Measurements from ENCODE around the gene DDX54. TPM values are rescaled to one million over a fixed set of nuclear protein-coding genes. Genes with fewer than 3 reads are reported as not detected.

Gene DDX54
- total and polyA plus RNA-seq, 2 of the 8 experiments (the other 6 are each of a cell fraction or from before 2014, with no cell fraction given): 64.9 to 113 TPM

GRCh38 chr12:113173081-113173698 is 12.1 kb downstream of the DDX54 start:
- H2AK5ac ChIP-seq (ENCODE audit: low read depth, low read length): no peak overlapping the region
- H3K14ac ChIP-seq (ENCODE audit: insufficient read length): no peak overlapping the region
- H3K27ac ChIP-seq (ENCODE audit: low read depth, low read length): no peak overlapping the region
- no peaks in the 10 kb centered on the region for H3K4me1 ChIP-seq (replicated peaks in 1 of 4; ENCODE audit: control insufficient read depth in 3 of 4, insufficient read depth in 4 of 4, low read length in 3 of 4)
- H2BK5ac ChIP-seq (ENCODE audit: low read depth, low read length): no peak overlapping the region
- no peaks in the 10 kb centered on the region for H3K79me1 ChIP-seq (ENCODE audit: low read depth, low read length)
- no peak overlapping the region for H4K5ac ChIP-seq (ENCODE audit: insufficient read length, low read depth, low read length)
- no peak overlapping the region for H2BK120ac ChIP-seq (replicated peaks; ENCODE audit: low read depth, low read length)
- no peak overlapping the region for H2BK12ac ChIP-seq (ENCODE audit: low read depth, low read length)
- no peak overlapping the region for H3K56ac ChIP-seq (replicated peaks; ENCODE audit: insufficient read length, low read depth, low read length)
- no peaks in the 10 kb centered on the region for H3K27me3 ChIP-seq (replicated peaks in 1 of 4; ENCODE audit: control insufficient read depth in 3 of 4, extremely low read depth in 1 of 4, insufficient read depth in 3 of 4, low read length in 3 of 4)
- no peak overlapping the region for H4K8ac ChIP-seq (ENCODE audit: extremely low read depth, insufficient read depth, low read length)
- H4K91ac ChIP-seq (replicated peaks; ENCODE audit: insufficient read length, low read length): no peak overlapping the region
- no peaks in the 10 kb centered on the region for H3K79me2 ChIP-seq (ENCODE audit: control insufficient read depth in 1 of 2, insufficient read depth in 2 of 2, low read length in 2 of 2)
- H3K18ac ChIP-seq (ENCODE audit: extremely low read depth, low read length): no peak overlapping the region
- DNase-seq (ENCODE audit: low read depth in 1 of 2, low spot score in 2 of 2) (no peak), FAIRE-seq (no peak)
- no peak overlapping the region for H3K4me3 ChIP-seq (ENCODE audit: extremely low read depth in 1 of 4, insufficient read depth in 2 of 4, low read depth in 3 of 4, low read length in 4 of 4)
- H3K36me3 ChIP-seq (ENCODE audit: control insufficient read depth in 2 of 4, insufficient read depth in 4 of 4, low read length in 3 of 4): peaks cover 24 to 66% (median 57%) of the 10 kb centered on the region in 4 experiments
- ChIA-PET POLR2A (ENCODE audit: partially characterized antibody) (interaction anchor here (1.4 to 4.7 kb wide), 3 partner anchors 10 to 16 kb away, joined by 3 to 30 read pairs (median 28); partner anchors contain the start of genes DDX54 and RITA1), CTCF (ENCODE audit: partially characterized antibody) (interaction anchor here (0.5 to 8.8 kb wide), 22 partner anchors 9 to 687 kb away, joined by 3 to 114 read pairs (median 4); partner anchors contain the start of gene RASAL1)
- H3K23me2 ChIP-seq (ENCODE audit: low read depth, low read length): no peaks in the 10 kb centered on the region
- no peak overlapping the region for H3K4ac ChIP-seq (replicated peaks; ENCODE audit: insufficient read length, low read depth, low read length)
- peaks cover 6 to 14% of the 10 kb centered on the region in 2 experiments for H4K20me1 ChIP-seq (replicated peaks in 1 of 2; ENCODE audit: control insufficient read depth in 1 of 2, insufficient read depth in 2 of 2, low read length in 2 of 2)
- WGBS, 2 experiments (ENCODE audit: extremely low coverage in 1 of 2, insufficient coverage in 1 of 2, insufficient read length in 1 of 2, insufficient replicate concordance in 2 of 2, low coverage in 1 of 2, low lambda C conversion rate in 2 of 2, missing lambda C conversion rate in 1 of 2): 91% methylated on average over 7 of the region's 7 CpGs; no CpG with 5 or more reads in 1 of the 2 experiments
- H3K4me2 ChIP-seq (ENCODE audit: insufficient read depth in 1 of 2, low read depth in 2 of 2, low read length in 2 of 2): no peak overlapping the region
- no peaks in the 10 kb centered on the region for H3K9me3 ChIP-seq (ENCODE audit: insufficient read depth in 2 of 2, low read depth in 1 of 2, low read length in 1 of 2)
- no peak overlapping the region for H3K9ac ChIP-seq (replicated peaks in 1 of 4; ENCODE audit: extremely low read depth in 1 of 4, low read depth in 3 of 4, low read length in 3 of 4)
- H2BK15ac ChIP-seq (ENCODE audit: low read length): no peak overlapping the region
- no peak overlapping the region for H2AFZ ChIP-seq (ENCODE audit: low read length)
- no peak overlapping the region for H2BK20ac ChIP-seq (ENCODE audit: low read length)
- H3K23ac ChIP-seq (ENCODE audit: insufficient read length): no peak overlapping the region
- TF ChIP-seq, protein P1, sequence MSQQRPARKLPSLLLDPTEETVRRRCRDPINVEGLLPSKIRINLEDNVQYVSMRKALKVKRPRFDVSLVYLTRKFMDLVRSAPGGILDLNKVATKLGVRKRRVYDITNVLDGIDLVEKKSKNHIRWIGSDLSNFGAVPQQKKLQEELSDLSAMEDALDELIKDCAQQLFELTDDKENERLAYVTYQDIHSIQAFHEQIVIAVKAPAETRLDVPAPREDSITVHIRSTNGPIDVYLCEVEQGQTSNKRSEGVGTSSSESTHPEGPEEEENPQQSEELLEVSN (IDR thresholded peaks at IDR 0.05): no peak
- no peak for TF ChIP-seq CHD2 (IDR thresholded peaks at IDR 0.05; ENCODE audit: low read length)
- TF ChIP-seq KDM1A (IDR thresholded peaks at IDR 0.05; ENCODE audit: borderline replicate concordance, low read length): no peak
- no peak for TF ChIP-seq GTF2F1 (IDR thresholded peaks at IDR 0.05; ENCODE audit: borderline replicate concordance, low read depth, low read length)
- no peak for TF ChIP-seq SP4 (IDR thresholded peaks at IDR 0.05; ENCODE audit: low read length)
- no peak for TF ChIP-seq MAX (IDR thresholded peaks at IDR 0.05)
- no peak for TF ChIP-seq TEAD4 (IDR thresholded peaks at IDR 0.05; ENCODE audit: low read depth, low read length)
- TF ChIP-seq, protein P2, sequence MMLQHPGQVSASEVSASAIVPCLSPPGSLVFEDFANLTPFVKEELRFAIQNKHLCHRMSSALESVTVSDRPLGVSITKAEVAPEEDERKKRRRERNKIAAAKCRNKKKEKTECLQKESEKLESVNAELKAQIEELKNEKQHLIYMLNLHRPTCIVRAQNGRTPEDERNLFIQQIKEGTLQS (IDR thresholded peaks at IDR 0.05; ENCODE audit: insufficient read depth, low read depth, low read length): no peak
- TF ChIP-seq GABPA (IDR thresholded peaks at IDR 0.05; ENCODE audit: borderline replicate concordance, insufficient read depth, low read length): no peak
